ENCODE measurements around the gene PACSIN2. TPM values are rescaled to one million over a fixed set of nuclear protein-coding genes. Genes with fewer than 3 reads are reported as not detected.

Gene PACSIN2
- total and polyA plus RNA-seq, 2 of the 13 experiments (the other 11 are each of a cell fraction or from before 2014, with no cell fraction given), result 54.1 to 68.8 TPM

- TF ChIP-seq ZNF605 (CRISPR knock-in tag; IDR thresholded peaks at IDR 0.05), result no peak
- TF ChIP-seq RFX5 (IDR thresholded peaks at IDR 0.05; ENCODE audit: low read depth, low read length), result no peak
- no peak for TF ChIP-seq ZNF672 (CRISPR knock-in tag; IDR thresholded peaks at IDR 0.05)
- no peak for TF ChIP-seq FLYWCH1 (CRISPR knock-in tag; IDR thresholded peaks at IDR 0.05)
- TF ChIP-seq CBX1 (IDR thresholded peaks at IDR 0.05; ENCODE audit: low read depth), result no peak
- peak; percentile 67; the same call in 1 of the 2 replicates for TF ChIP-seq FOXK2 (IDR thresholded peaks at IDR 0.05)
- no peak for TF ChIP-seq ZNF704 (CRISPR knock-in tag; IDR thresholded peaks at IDR 0.05; ENCODE audit: borderline replicate concordance)
- no peak for TF ChIP-seq RBM22 (optimal IDR thresholded peaks at IDR 0.05; ENCODE audit: low read length)
- peak; percentile 92 for TF ChIP-seq GATAD2A (CRISPR knock-in tag; IDR thresholded peaks at IDR 0.05)
- no peak for TF ChIP-seq AGO2 (optimal IDR thresholded peaks at IDR 0.05; ENCODE audit: low read depth, low read length)
- TF ChIP-seq RARA (CRISPR knock-in tag; IDR thresholded peaks at IDR 0.05), result peak; percentile 66
- no peak for TF ChIP-seq ZSCAN25 (CRISPR knock-in tag; IDR thresholded peaks at IDR 0.05)
- no peak for TF ChIP-seq ZNF563 (CRISPR knock-in tag; IDR thresholded peaks at IDR 0.05)
- no peak for TF ChIP-seq ZBTB21 (CRISPR knock-in tag; IDR thresholded peaks at IDR 0.05)
- peak; percentile 48; the same call in 1 of the 2 replicates for TF ChIP-seq DMAP1 (CRISPR knock-in tag; IDR thresholded peaks at IDR 0.05)
- no peak for TF ChIP-seq ZNF280B (CRISPR knock-in tag; IDR thresholded peaks at IDR 0.05; ENCODE audit: borderline replicate concordance)
- no peak for TF ChIP-seq ZNF468 (CRISPR knock-in tag; IDR thresholded peaks at IDR 0.05)
- TF ChIP-seq SPEN (CRISPR knock-in tag; IDR thresholded peaks at IDR 0.05; ENCODE audit: low read depth), result peak; percentile 21; the same call in 1 of the 2 replicates
- TF ChIP-seq RFX3 (CRISPR knock-in tag; IDR thresholded peaks at IDR 0.05), result no peak
- TF ChIP-seq UBTF (CRISPR knock-in tag; IDR thresholded peaks at IDR 0.05), result peak; percentile 41; the same call in 1 of the 2 replicates
- TF ChIP-seq SP2 (CRISPR knock-in tag; IDR thresholded peaks at IDR 0.05), result no peak
- TF ChIP-seq PCBP2 (optimal IDR thresholded peaks at IDR 0.05; ENCODE audit: low read depth, low read length, poor library complexity, severe bottlenecking), result no peak
- TF ChIP-seq ZFP36 (IDR thresholded peaks at IDR 0.05; ENCODE audit: borderline replicate concordance, low read depth, low read length, partially characterized antibody), result no peak
- peak; percentile 74 for TF ChIP-seq ADNP (CRISPR knock-in tag; IDR thresholded peaks at IDR 0.05)
- peak; percentile 54; the same call in 1 of the 2 replicates for TF ChIP-seq DPF2 (CRISPR knock-in tag; IDR thresholded peaks at IDR 0.05; ENCODE audit: borderline replicate concordance, low read depth)
- TF ChIP-seq SIX4 (CRISPR knock-in tag; IDR thresholded peaks at IDR 0.05), result 0 out of 2 replicates have a peak, but pooled peaks have one; percentile 22
- no peak for TF ChIP-seq ZNF775 (CRISPR knock-in tag; IDR thresholded peaks at IDR 0.05; ENCODE audit: borderline replicate concordance)
- TF ChIP-seq SIX1 (CRISPR knock-in tag; IDR thresholded peaks at IDR 0.05; ENCODE audit: borderline replicate concordance), result no peak
- no peak for TF ChIP-seq RFX1 (IDR thresholded peaks at IDR 0.05)
- TF ChIP-seq SOX5 (CRISPR knock-in tag; IDR thresholded peaks at IDR 0.05; ENCODE audit: borderline replicate concordance), result peak; percentile 80; the same call in 1 of the 2 replicates
- TF ChIP-seq MEIS1 (CRISPR knock-in tag; IDR thresholded peaks at IDR 0.05; ENCODE audit: borderline replicate concordance), result peak; percentile 68; the same call in 1 of the 2 replicates
Observed at GRCh38 chr22:43018615-43019014, 3.7 kb upstream of the PACSIN2 start (continued).
